DMS153 treated with DMSO at 0.1 percent for 48 hours (cell line): ENCODE data around the gene VPS39.
"Not testable (repeated sequence)": the region's sequence is repeated elsewhere in the genome, so short reads cannot be mapped to it uniquely, and the experiment has no call there.

Experiments used
- DNase-seq: peaks from one replicate; lab custom pipeline; 2025; ENCODE audit not compliant: unreplicated experiment; lab: John Stamatoyannopoulos, UW

Gene VPS39

GRCh38 chr15:42207674-42208579, at the start of gene VPS39:
VPS39 (minus strand) TSS chr15:42208304; CDS start chr15:42208153, 151 bp downstream.
- DNase-seq = peak; percentile 31

GRCh38 chr15:42253300-42253699, 45.2 kb upstream of the VPS39 start:
- DNase-seq = no peak

- no peak for DNase-seq
These were observed 32.7 kb upstream of the VPS39 start for GRCh38 chr15:42240823-42241222.

GRCh38 chr15:42239528-42240182, 31.6 kb upstream of the VPS39 start:
- DNase-seq = no peak

GRCh38 chr15:42233107-42233506, 25.0 kb upstream of the VPS39 start:
- DNase-seq = no peak

GRCh38 chr15:42232606-42233005, 24.5 kb upstream of the VPS39 start:
- no peak for DNase-seq

GRCh38 chr15:42231088-42231487, 23.0 kb upstream of the VPS39 start:
- no peak for DNase-seq

GRCh38 chr15:42228981-42229380, 20.9 kb upstream of the VPS39 start:
- DNase-seq = not testable (repeated sequence)

- no peak for DNase-seq
These were observed 19.9 kb upstream of the VPS39 start for GRCh38 chr15:42228036-42228435.

GRCh38 chr15:42226648-42227047, 18.5 kb upstream of the VPS39 start:
- no peak for DNase-seq

- DNase-seq = no peak
These were observed 12.1 kb upstream of the VPS39 start for GRCh38 chr15:42220216-42220615.

- no peak for DNase-seq
These were observed 11.0 kb upstream of the VPS39 start for GRCh38 chr15:42218953-42219592.

- no peak for DNase-seq
These were observed 9.5 kb upstream of the VPS39 start for GRCh38 chr15:42217568-42217967.

GRCh38 chr15:42215913-42216829, 8.1 kb upstream of the VPS39 start:
- DNase-seq = no peak

GRCh38 chr15:42214600-42214999, 6.5 kb upstream of the VPS39 start:
- no peak for DNase-seq

GRCh38 chr15:42213511-42213910, 5.4 kb upstream of the VPS39 start:
- no peak for DNase-seq

- no peak for DNase-seq
These were observed 2.6 kb upstream of the VPS39 start for GRCh38 chr15:42210696-42211095.

- no peak for DNase-seq
These were observed 1.7 kb downstream of the VPS39 start for GRCh38 chr15:42206406-42206805.

- DNase-seq = no peak
These were observed 4.2 kb downstream of the VPS39 start for GRCh38 chr15:42203891-42204290.

- DNase-seq = no peak
These were observed 5.5 kb downstream of the VPS39 start for GRCh38 chr15:42202653-42203052.

GRCh38 chr15:42201801-42202200, 6.3 kb downstream of the VPS39 start:
- no peak for DNase-seq
